Heart left ventricle (tissue), 16 donors: Measurements from ENCODE around the gene ARAP1. TPM values are rescaled to one million over a fixed set of nuclear protein-coding genes. Genes with fewer than 3 reads are reported as not detected.
A peak's percentile ranks its signal among the peaks of the same experiment; 100 is the strongest.

Experiments
- ATAC-seq, 4 donors: fragments of 200-7000 bp; cut with Tn5 transposase; one replicate each; pipeline ENCODE4 v1.9.1; 2020 to 2022; ENCODE audit warnings: moderate library complexity in 4 of 4, mild to moderate bottlenecking in 3 of 4, moderate number of reproducible peaks in 1 of 4
- DNase-seq, 5 donors: peaks; one replicate each; pipeline ENCODE4 v3.0.0-alpha.2; 2020
- H3K27ac ChIP-seq, 12 donors: fragments of 200-600 bp; sonication (generic) in 4 of 12; one replicate each; pipeline versions ENCODE4 v1.5.0 to v1.8.0; 2016 to 2022; ENCODE audit warnings: mild to moderate bottlenecking in 2 of 12
- H3K27me3 ChIP-seq, 9 donors: fragments of 200-600 bp; sonication (generic) in 2 of 9; one replicate each; pipeline versions ENCODE4 v1.5.1 to v1.8.0; 2016 to 2022; ENCODE audit warnings: mild to moderate bottlenecking in 3 of 9
- H3K36me3 ChIP-seq, 9 donors: fragments of 200-600 bp; sonication (generic) in 2 of 9; one replicate each; pipeline versions ENCODE4 v1.5.0 to v1.8.0; 2018 to 2022; ENCODE audit warnings: mild to moderate bottlenecking in 2 of 9
- H3K4me1 ChIP-seq, 12 donors: fragments of 200-600 bp; sonication (generic) in 4 of 12; one replicate each; pipeline versions ENCODE4 v1.5.0 to v1.8.0; 2016 to 2022; ENCODE audit warnings: mild to moderate bottlenecking in 3 of 12
- H3K4me3 ChIP-seq, 12 donors: fragments of 200-600 bp; sonication (generic) in 4 of 12; one replicate each; pipeline versions ENCODE4 v1.5.0 to v1.8.0; 2017 to 2022; ENCODE audit warnings: mild to moderate bottlenecking in 9 of 12, moderate library complexity in 4 of 12
- H3K9me3 ChIP-seq, 12 donors: fragments of 200-600 bp; sonication (generic) in 4 of 12; one replicate each; pipeline versions ENCODE4 v1.5.0 to v1.8.0; 2016 to 2022; ENCODE audit warnings: mild to moderate bottlenecking in 1 of 12
- POLR2A ChIP-seq, 2 donors: fragments of 450-650 bp; IDR thresholded peaks; one replicate each; pipeline ENCODE4 v1.6.1; 2017; ENCODE audit warnings: antibody characterized with exemption in 2 of 2, mild to moderate bottlenecking in 2 of 2, moderate library complexity in 2 of 2
- WGBS, 4 donors: extraction: QIAGEN DNeasy Blood & Tissue Kit in 2 of 4; methylation state at CpG; one replicate each; pipeline versions ENCODE4 v1.1.5 to v1.1.7; 2013 to 2018; 5-methylcytosine and 5-hydroxymethylcytosine counted together
- intact Hi-C, 10 donors: fragments of 100-400 bp; cut with DNase I; formaldehyde crosslinking; loops; one replicate each; pipeline versions ENCODE4 v1.11.1 to v1.14.2; 2022
- polyA plus RNA-seq, 2 donors: library from polyadenylated mRNA; stranded (reverse); fragments of 200-250 nt; gene quantifications; one replicate each; pipeline ENCODE4 v1.2.3, GENCODE V29; 2013
- total RNA-seq, 9 donors: library from RNA; depleted of rRNA in 2 of 9; stranded (reverse); fragments of >200 nt in 2 of 9; fragmentation: NEBNext Ultra II Directional in 3 of 9; extraction: Animal tissue kit (Norgen Biotek cat#: 25700) in 3 of 9; gene quantifications; one replicate each; pipeline versions ENCODE4 v1.1.0 to v1.2.4, GENCODE V29; 2016 to 2023
- TF ChIP-seq, protein P1 (sequence below), 12 donors: fragments of 200-600 bp; sonication (generic) in 4 of 12; IDR thresholded peaks; one replicate each; pipeline versions ENCODE4 v1.5.0 to v1.8.0; 2018 to 2022; ENCODE audit warnings: antibody characterized with exemption in 12 of 12, mild to moderate bottlenecking in 5 of 12
- donor health status: ischemic (EF 13 %, LVEDD 7.1; RV severe dilation, severe dysfunction).
- donor health status: healthy with polysubstance abuse.
- donor health status: DM: no; HTN: yes; CAD: no.
- donor health status: DM: no; HTN: no; CAD: no.
- donor health status: ischemic (EF 25% LVEDD 6.9; RV normal size, moderate dysfunction).
- donor health status: ischemic (EF 25% LVEDD 5.7; RV mildly dilated, moderate dysfunction).
- donor health status: healthy.
- donor health status: DM: yes; HTN: yes; CAD: no.
- donor health status: ischemic (EF 35%, LVEDD 5.7; RV mildly dilated, moderate dysfunction).
- donor health status: nonischemic (EF 11% LVEDD 7.7; RV severe dilation, severe dysfunction).
- donor health status: DM: yes; HTN: yes; CAD: no.
- donor health status: PGD.
- donor health status: ischemic (EF 29% LVEDD 5.4; RV normal size, mild dysfunction).
- donor health status: nonischemic (EF 23%, LVEDD 6.1; RV moderate dilation, normal function).

The ARAP1 gene
- total and polyA plus RNA-seq, 11 donors = 35.4 to 116 (median 43.6) TPM

DNA sequence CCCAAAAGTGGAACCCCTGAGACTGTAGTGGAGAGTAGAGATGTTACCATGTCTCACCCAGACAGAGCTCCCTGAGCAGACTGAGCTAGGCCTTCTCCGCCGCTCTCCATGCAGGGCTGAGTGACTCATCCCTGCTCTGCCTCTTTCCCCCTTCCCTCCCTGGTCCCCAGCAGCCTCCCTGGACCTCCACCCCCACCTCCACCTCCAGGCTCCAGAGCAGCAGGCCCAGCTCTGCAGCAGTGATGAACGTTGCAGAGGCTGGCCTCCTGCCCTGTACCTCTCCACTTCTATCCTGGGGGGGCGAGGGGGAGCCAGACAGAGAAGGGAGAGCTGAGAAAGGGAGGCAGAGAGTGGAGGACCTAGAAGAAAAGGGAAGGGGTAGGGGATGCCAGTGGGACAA lies 19.3 kb upstream of the ARAP1 start:
- H3K27ac ChIP-seq = no peak overlapping the region
- H3K4me1 ChIP-seq = peaks cover 0 to 23% (median 9%) of the 10 kb centered on the region in 12 donors
- 69 to 76% (median 74%) methylated on average over 4 of the region's 4 CpGs for WGBS, 4 donors
- intact Hi-C loops = loop anchor here in 1 of 10 donors (5.0 kb wide), 1 partner anchor 184 kb away; no protein-coding TSS in a partner anchor
- TF ChIP-seq, protein P1, sequence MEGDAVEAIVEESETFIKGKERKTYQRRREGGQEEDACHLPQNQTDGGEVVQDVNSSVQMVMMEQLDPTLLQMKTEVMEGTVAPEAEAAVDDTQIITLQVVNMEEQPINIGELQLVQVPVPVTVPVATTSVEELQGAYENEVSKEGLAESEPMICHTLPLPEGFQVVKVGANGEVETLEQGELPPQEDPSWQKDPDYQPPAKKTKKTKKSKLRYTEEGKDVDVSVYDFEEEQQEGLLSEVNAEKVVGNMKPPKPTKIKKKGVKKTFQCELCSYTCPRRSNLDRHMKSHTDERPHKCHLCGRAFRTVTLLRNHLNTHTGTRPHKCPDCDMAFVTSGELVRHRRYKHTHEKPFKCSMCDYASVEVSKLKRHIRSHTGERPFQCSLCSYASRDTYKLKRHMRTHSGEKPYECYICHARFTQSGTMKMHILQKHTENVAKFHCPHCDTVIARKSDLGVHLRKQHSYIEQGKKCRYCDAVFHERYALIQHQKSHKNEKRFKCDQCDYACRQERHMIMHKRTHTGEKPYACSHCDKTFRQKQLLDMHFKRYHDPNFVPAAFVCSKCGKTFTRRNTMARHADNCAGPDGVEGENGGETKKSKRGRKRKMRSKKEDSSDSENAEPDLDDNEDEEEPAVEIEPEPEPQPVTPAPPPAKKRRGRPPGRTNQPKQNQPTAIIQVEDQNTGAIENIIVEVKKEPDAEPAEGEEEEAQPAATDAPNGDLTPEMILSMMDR (IDR thresholded peaks at IDR 0.05) = no peak
- TF ChIP-seq POLR2A (IDR thresholded peaks at IDR 0.05) = no peak
- H3K27me3 ChIP-seq = no peaks in the 10 kb centered on the region
- ATAC-seq = peak in 1 of 4 donors; percentile 9
- DNase-seq = no peak
- no peaks in the 10 kb centered on the region for H3K36me3 ChIP-seq
- no peak overlapping the region for H3K4me3 ChIP-seq
- no peaks in the 10 kb centered on the region for H3K9me3 ChIP-seq

DNA sequence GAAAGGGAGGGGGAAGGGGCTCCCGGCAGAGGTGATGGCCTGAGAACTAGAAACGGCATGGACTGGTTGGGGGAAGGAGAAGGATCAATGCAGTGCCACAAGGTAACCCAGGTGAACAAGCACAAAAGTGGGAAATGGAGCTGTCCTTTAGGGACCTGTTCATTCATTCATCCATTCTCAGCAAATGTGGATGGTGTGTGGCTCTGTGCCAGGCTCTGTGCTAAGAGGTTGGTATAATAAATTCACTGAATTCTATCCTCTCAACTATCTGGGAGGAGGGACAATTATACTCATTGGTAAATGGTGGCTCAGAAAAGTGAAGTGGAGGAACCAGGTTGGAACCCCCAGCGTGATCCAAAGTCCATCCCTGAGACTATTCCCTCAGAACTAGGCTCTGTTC lies 18.6 kb upstream of the ARAP1 start:
- 87 to 95% (median 92%) methylated on average over 3 of the region's 3 CpGs for WGBS, 4 donors
- no peak for DNase-seq
- intact Hi-C loops = loop anchor here in 1 of 10 donors (5.0 kb wide), 1 partner anchor 183 kb away; no protein-coding TSS in a partner anchor

DNA sequence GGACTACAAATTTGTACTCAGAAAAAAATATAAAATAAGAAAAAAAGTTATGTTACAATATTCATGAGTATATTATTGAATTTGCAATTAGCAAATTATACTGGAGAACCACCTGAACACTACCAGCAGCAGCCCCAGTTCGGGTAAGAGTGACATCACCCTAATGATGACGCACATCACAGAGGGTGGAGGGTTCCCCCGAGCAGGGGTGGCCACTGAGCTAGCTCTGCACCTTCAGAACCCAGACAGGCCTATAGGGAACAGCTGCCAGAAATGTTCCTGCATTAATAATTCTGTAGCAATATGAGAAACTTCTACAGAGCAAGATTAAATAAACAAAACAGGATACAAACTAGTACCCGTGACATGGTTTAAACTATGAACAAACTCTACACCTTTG lies 17.5 kb upstream of the ARAP1 start:
- no peak overlapping the region for H3K4me3 ChIP-seq
- 80 to 91% (median 81%) methylated on average over 4 of the region's 4 CpGs for WGBS, 4 donors
- H3K4me1 ChIP-seq = peaks cover 0 to 17% (median 5%) of the 10 kb centered on the region in 12 donors
- intact Hi-C loops = loop anchor here in 1 of 10 donors (5.0 kb wide), 1 partner anchor 182 kb away; no protein-coding TSS in a partner anchor
- no peaks in the 10 kb centered on the region for H3K27me3 ChIP-seq
- H3K36me3 ChIP-seq = no peaks in the 10 kb centered on the region
- H3K9me3 ChIP-seq = no peaks in the 10 kb centered on the region
- H3K27ac ChIP-seq = no peak overlapping the region
- ATAC-seq (no peak), DNase-seq (no peak)
- TF ChIP-seq, protein P1 (IDR thresholded peaks at IDR 0.05) = no peak
- no peak for TF ChIP-seq POLR2A (IDR thresholded peaks at IDR 0.05)

More for the DNA sequence above, 18.6 kb upstream of the ARAP1 start:
- ATAC-seq = no peak
- H3K9me3 ChIP-seq = no peaks in the 10 kb centered on the region
- no peaks in the 10 kb centered on the region for H3K36me3 ChIP-seq
- H3K27ac ChIP-seq = no peak overlapping the region
- no peak for TF ChIP-seq POLR2A (IDR thresholded peaks at IDR 0.05)
- TF ChIP-seq, protein P1 (IDR thresholded peaks at IDR 0.05) = no peak
- H3K4me3 ChIP-seq = no peak overlapping the region
- peaks cover 0 to 17% (median 5%) of the 10 kb centered on the region in 12 donors for H3K4me1 ChIP-seq
- H3K27me3 ChIP-seq = no peaks in the 10 kb centered on the region

DNA sequence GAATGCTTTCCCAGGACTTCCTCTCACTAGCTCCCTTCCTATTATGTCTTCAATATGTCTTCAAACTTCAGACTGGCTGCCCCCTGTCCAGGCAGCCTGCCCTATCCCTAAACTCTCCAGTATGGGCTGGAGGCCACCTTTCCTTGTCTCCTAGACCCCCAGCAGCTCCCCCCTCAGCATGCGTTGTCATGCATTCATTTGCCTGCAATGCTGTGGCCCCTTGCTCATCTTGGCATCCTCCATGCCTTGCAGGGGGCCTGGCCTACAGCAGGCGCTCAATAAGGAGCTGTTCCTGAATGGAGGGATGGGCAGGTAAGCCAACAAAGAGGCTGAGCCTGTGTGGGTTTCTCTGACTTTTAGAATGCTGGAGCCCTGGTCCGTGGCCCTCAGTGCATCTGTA lies 16.4 kb upstream of the ARAP1 start:
- DNase-seq (no peak), ATAC-seq (no peak)
- TF ChIP-seq, protein P1 (IDR thresholded peaks at IDR 0.05) = no peak
- no peak for TF ChIP-seq POLR2A (IDR thresholded peaks at IDR 0.05)
- intact Hi-C loops = no loop called here
- H3K9me3 ChIP-seq = no peaks in the 10 kb centered on the region
- H3K27ac ChIP-seq = no peak overlapping the region
- 94 to 97% (median 96%) methylated on average over 3 of the region's 3 CpGs for WGBS, 4 donors
- H3K36me3 ChIP-seq = no peaks in the 10 kb centered on the region
- peaks cover 0 to 14% (median 5%) of the 10 kb centered on the region in 12 donors for H3K4me1 ChIP-seq
- no peaks in the 10 kb centered on the region for H3K27me3 ChIP-seq
- H3K4me3 ChIP-seq = no peak overlapping the region
